ENCODE measurements around the gene DHCR24.
"Not testable (repeated sequence)": the region's sequence is repeated elsewhere in the genome, so short reads cannot be mapped to it uniquely, and the experiment has no call there.

DHCR24 gene

GRCh38 chr1:54885807-54886723 is 930 bp downstream of the DHCR24 start:
- TF ChIP-seq, protein P1, sequence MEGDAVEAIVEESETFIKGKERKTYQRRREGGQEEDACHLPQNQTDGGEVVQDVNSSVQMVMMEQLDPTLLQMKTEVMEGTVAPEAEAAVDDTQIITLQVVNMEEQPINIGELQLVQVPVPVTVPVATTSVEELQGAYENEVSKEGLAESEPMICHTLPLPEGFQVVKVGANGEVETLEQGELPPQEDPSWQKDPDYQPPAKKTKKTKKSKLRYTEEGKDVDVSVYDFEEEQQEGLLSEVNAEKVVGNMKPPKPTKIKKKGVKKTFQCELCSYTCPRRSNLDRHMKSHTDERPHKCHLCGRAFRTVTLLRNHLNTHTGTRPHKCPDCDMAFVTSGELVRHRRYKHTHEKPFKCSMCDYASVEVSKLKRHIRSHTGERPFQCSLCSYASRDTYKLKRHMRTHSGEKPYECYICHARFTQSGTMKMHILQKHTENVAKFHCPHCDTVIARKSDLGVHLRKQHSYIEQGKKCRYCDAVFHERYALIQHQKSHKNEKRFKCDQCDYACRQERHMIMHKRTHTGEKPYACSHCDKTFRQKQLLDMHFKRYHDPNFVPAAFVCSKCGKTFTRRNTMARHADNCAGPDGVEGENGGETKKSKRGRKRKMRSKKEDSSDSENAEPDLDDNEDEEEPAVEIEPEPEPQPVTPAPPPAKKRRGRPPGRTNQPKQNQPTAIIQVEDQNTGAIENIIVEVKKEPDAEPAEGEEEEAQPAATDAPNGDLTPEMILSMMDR (IDR thresholded peaks at IDR 0.05; ENCODE audit: insufficient read depth, missing control alignments), result no peak
- no peak for FAIRE-seq
- DNase-seq (ENCODE audit: insufficient read length, low spot score), result no peak

DNA sequence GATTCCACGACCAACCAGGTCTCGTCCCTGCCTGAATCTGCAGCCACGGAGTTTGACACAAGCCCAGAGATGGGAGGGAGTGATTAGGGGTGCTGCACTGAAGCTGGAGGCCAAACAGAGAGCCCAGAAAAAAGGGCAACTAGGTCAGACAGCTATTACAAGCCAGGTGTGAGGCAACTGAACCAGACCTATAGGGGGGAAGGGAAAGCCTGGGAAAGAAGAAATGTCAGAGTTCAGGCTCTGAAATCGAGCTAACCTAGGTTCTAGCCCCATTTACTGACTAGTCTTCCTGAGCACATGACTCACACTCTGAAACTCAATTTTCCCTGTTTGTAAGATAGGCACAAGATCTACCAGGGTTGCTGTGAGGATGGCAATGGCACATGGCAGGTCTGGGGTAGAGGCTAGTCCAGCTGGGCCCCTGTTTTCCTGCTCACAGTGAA is 1.7 kb downstream of the DHCR24 start:
- FAIRE-seq, result no peak
- TF ChIP-seq, protein P1 (IDR thresholded peaks at IDR 0.05; ENCODE audit: insufficient read depth, missing control alignments), result no peak

GRCh38 chr1:54884768-54885167 is 2.2 kb downstream of the DHCR24 start:
- FAIRE-seq, result no peak
- no peak for DNase-seq (ENCODE audit: insufficient read length, low spot score)
- TF ChIP-seq, protein P1 (IDR thresholded peaks at IDR 0.05; ENCODE audit: insufficient read depth, missing control alignments), result no peak

More for the DNA sequence above, 1.7 kb downstream of the DHCR24 start:
- no peak for DNase-seq (ENCODE audit: insufficient read length, low spot score)

GRCh38 chr1:54884135-54884586 is 2.8 kb downstream of the DHCR24 start:
- FAIRE-seq (no peak), DNase-seq (ENCODE audit: insufficient read length, low spot score) (no peak)
- TF ChIP-seq, protein P1 (IDR thresholded peaks at IDR 0.05; ENCODE audit: insufficient read depth, missing control alignments), result no peak

DNA sequence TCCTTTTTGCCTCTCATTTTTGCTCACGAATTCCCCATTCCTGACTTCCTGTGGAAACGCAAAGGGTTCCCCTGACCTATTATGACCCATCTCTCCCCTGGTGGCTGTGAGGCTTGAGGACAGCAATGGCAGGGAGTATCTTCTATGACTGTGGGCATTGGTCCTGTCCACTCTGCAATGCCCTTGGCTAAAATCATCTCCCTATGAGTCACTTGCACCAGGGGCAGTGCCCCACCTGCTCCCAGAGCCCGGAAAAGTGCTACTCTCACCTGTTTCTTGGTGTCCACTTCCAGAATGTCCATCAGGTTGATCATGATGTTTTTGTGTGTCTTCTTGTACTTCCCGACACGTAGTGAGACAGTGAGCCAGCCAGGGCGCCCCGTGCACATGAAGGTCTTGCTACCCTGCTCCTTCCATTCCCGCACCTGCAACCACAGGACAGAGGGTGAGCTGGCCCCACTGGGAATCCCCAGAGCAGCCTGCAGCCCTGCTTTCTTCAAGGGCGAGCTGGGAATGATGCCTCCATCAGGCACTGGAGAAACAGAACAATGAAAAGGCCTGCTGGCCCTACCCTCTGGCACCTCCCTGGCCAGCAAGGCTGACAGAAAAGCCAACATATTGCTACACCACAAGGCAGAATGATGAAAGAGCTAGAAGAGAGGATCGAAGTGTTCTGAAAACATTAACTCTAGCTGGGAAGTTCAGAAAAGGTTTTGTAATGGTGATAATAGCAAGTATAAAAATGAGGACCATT is 3.5 kb downstream of the DHCR24 start:
- TF ChIP-seq, protein P1 (IDR thresholded peaks at IDR 0.05; ENCODE audit: insufficient read depth, missing control alignments), result no peak
- no peak for FAIRE-seq
- DNase-seq (ENCODE audit: insufficient read length, low spot score), result no peak

DNA sequence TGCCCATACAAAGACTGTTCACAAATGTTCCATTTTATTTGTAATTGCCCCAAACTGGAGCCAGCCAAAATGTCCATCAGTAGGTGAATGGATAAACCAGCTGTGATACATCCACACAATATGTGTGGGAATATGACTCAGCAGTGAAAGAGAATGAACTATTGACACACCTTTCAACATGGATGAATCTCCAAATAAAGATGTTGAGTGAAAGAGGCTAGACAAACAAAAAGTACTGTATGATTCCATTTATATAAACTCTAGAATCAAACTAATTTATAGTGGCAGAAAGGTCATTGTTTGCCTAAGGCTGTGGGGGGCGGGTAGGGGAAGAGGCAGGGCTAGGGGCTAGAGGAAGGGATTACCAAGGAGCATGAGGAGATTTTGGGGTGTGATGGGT is 4.5 kb downstream of the DHCR24 start:
- no peak for DNase-seq (ENCODE audit: insufficient read length, low spot score)
- no peak for FAIRE-seq
- TF ChIP-seq, protein P1 (IDR thresholded peaks at IDR 0.05; ENCODE audit: insufficient read depth, missing control alignments), result no peak

DNA sequence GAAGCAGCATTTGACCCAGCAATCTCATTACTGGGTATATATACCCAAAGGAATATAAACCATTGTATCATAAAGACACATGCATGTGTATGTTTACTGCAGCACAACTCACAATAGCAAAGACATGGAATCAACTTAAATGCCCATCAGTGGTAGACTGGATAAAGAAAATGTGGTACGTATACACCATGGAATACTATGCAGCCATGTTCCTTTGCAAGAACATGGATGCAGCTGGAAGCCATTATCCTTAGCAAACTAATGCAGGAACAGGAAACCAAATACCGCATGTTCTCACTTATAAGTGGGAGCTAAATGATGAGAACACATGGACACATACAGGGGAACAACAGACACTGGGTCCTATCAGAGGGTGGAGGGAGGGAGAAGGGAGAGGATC is 5.4 kb downstream of the DHCR24 start:
- not testable (repeated sequence) for FAIRE-seq; DNase-seq (ENCODE audit: insufficient read length, low spot score)

Measured in D721Med (cell line).